ENCODE data around the gene PPP1R8. TPM values are rescaled to one million over a fixed set of nuclear protein-coding genes. Genes with fewer than 3 reads are reported as not detected.

Gene PPP1R8
- total RNA-seq, 4 donors from 2014 or later: 33.2 to 51.6 (median 42.0) TPM

DNA sequence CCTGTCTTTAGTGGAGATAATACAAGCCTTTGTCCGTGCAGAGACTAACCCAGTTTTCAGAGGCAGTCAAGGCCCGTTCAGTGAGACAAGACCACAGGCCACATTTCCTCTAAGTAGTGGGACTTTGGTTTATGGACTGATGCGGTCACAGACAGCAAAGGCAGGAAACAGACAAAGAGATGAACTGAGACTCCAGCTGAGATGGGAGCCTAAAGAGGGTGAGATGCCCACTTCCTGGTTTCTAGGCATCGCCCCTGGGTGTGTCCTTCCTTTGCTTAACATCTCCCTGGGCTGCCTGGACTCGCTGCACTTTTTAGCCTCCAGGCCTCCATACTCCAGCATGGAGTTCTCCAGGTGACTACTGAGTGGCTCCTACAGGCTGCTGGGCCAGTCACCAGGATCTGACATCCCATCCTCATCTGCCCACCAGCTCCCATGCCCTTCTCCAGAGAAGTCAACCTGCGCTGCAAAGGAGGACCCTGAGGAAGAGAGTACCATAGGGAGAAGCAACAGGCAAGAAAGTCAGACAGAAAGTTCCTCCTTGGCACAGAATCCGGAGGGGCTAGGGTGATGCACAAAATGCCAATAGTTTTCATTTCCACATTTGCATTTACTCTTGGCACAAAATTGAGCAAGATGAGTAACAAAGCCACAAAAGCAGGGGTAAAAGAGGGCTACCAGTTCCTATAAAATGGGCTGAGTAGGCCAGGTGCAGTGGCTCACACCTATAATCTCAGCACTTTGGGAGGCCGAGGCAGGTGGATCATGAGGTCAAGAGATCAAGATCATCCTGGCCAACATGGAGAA lies 56.8 kb downstream of the PPP1R8 start:
- TF ChIP-seq, protein P1, sequence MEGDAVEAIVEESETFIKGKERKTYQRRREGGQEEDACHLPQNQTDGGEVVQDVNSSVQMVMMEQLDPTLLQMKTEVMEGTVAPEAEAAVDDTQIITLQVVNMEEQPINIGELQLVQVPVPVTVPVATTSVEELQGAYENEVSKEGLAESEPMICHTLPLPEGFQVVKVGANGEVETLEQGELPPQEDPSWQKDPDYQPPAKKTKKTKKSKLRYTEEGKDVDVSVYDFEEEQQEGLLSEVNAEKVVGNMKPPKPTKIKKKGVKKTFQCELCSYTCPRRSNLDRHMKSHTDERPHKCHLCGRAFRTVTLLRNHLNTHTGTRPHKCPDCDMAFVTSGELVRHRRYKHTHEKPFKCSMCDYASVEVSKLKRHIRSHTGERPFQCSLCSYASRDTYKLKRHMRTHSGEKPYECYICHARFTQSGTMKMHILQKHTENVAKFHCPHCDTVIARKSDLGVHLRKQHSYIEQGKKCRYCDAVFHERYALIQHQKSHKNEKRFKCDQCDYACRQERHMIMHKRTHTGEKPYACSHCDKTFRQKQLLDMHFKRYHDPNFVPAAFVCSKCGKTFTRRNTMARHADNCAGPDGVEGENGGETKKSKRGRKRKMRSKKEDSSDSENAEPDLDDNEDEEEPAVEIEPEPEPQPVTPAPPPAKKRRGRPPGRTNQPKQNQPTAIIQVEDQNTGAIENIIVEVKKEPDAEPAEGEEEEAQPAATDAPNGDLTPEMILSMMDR (IDR thresholded peaks at IDR 0.05): no peak
- TF ChIP-seq POLR2A (IDR thresholded peaks at IDR 0.05; ENCODE audit: low read depth) (no peak), EP300 (IDR thresholded peaks at IDR 0.05) (no peak), POLR2AphosphoS5 (IDR thresholded peaks at IDR 0.05) (no peak)
- no peaks in the 10 kb centered on the region for H3K9me3 ChIP-seq
- 85% methylated on average over 7 of the region's 8 CpGs for WGBS
- H3K27me3 ChIP-seq: no peaks in the 10 kb centered on the region
- H3K4me3 ChIP-seq: no peak overlapping the region
- intact Hi-C loops (cut with DNase I): no loop called here
- H3K4me1 ChIP-seq: no peaks in the 10 kb centered on the region
- peak overlapping the region in 3 of 4 donors; percentile 27 to 30 (median 28) for H3K27ac ChIP-seq (replicated peaks in 1 of 4)
- peaks cover 13 to 56% (median 31%) of the 10 kb centered on the region in 4 donors for H3K36me3 ChIP-seq
- DNase-seq (ENCODE audit: extremely low spot score): no peak

DNA sequence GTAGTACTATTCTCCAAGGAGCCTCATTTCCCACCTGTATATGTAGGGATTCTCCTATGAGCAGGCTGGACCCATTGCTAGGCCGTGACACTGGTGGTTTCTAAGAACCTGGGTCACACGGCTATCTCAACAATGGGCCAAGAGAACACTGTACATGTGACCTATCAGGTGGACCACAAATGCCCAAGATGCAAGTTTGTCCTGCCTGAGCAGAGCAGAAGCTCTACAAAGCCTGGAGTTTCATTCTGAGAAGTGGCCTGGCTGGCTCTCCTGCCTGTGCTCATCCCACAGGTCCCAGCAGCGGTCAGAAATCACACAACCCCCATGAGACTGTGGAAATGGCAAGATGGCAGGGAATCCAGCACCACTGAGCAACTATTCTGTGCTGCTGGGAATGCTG lies 58.9 kb downstream of the PPP1R8 start:
- no peaks in the 10 kb centered on the region for H3K27me3 ChIP-seq
- DNase-seq (ENCODE audit: extremely low spot score): no peak
- WGBS: 85% methylated on average over 2 of the region's 3 CpGs
- H3K27ac ChIP-seq (replicated peaks in 1 of 4): no peak overlapping the region
- H3K4me3 ChIP-seq: no peak overlapping the region
- no peaks in the 10 kb centered on the region for H3K9me3 ChIP-seq
- H3K36me3 ChIP-seq: peaks cover 34 to 68% (median 52%) of the 10 kb centered on the region in 4 donors
- no peak for TF ChIP-seq POLR2A (IDR thresholded peaks at IDR 0.05; ENCODE audit: low read depth)
- TF ChIP-seq EP300 (IDR thresholded peaks at IDR 0.05): no peak
- TF ChIP-seq, protein P1 (IDR thresholded peaks at IDR 0.05): no peak
- TF ChIP-seq POLR2AphosphoS5 (IDR thresholded peaks at IDR 0.05): no peak
- H3K4me1 ChIP-seq: no peaks in the 10 kb centered on the region
- intact Hi-C loops (cut with DNase I): no loop called here

DNA sequence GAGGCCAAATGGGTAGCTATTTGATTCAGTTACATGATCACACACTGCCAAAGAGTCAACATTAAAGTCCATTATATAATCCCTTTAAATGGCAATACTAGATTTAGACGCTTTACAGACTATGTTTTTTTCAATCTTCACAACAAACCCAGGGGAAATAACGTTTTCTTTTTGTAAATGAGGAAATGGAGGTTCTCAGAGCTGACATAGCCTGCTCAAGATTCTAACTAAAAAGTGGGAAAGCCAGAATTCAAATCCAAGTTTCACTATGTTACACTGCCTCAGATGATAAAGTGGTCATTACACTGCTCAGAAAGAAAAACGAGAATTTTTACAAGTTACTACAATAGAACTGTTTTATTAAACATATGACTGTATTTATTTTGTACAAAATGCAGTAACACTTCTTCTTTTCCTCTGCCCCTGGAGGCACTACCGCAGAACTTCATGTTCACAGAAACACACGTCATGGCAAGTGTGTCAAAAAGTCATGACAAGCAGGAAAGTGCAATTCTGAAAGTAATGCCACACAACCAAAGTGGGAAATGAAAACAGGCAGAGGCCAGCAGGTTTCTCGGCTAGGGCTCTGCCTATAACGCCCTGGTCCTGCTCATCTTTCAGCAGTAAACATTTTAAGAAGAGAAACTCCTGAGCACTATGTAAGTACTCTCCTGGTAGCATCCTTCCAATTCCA lies 60.8 kb downstream of the PPP1R8 start:
- H3K27ac ChIP-seq (replicated peaks in 1 of 4): peak overlapping the region; percentile 1 to 62 (median 17)
- WGBS: 66% methylated on average over 7 of the region's 7 CpGs
- no peak overlapping the region for H3K4me3 ChIP-seq
- peaks cover 52 to 86% (median 68%) of the 10 kb centered on the region in 4 donors for H3K36me3 ChIP-seq
- no peak for DNase-seq (ENCODE audit: extremely low spot score)
- no peaks in the 10 kb centered on the region for H3K27me3 ChIP-seq
- TF ChIP-seq, protein P1 (IDR thresholded peaks at IDR 0.05): no peak
- TF ChIP-seq POLR2AphosphoS5 (IDR thresholded peaks at IDR 0.05) (peak; percentile 31 to 43), EP300 (IDR thresholded peaks at IDR 0.05) (peak; percentile 23)
- no peaks in the 10 kb centered on the region for H3K9me3 ChIP-seq
- intact Hi-C loops (cut with DNase I): no loop called here
- H3K4me1 ChIP-seq: no peaks in the 10 kb centered on the region

DNA sequence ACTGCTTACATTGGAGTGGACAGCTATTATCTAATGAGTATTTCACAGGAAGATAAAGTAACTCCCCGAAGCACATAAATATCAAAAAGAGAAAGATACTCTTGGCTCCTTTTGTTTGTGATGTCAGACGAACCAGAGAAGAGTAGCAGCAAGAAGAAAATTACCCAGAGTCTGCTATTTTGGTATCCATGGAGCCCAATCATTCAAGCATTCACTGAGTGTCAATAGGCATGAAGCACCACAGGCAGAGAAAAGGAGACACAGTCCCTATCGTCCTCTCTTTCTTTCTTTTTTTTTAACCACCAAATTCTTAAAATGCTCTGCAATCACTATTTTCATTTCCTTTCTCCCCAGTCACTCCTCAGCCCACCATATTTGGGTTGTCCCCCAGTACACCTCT lies 63.9 kb downstream of the PPP1R8 start:
- TF ChIP-seq, protein P1 (IDR thresholded peaks at IDR 0.05): no peak
- TF ChIP-seq POLR2AphosphoS5 (IDR thresholded peaks at IDR 0.05): no peak
- no peak for TF ChIP-seq EP300 (IDR thresholded peaks at IDR 0.05)
- no peak for TF ChIP-seq POLR2A (IDR thresholded peaks at IDR 0.05; ENCODE audit: low read depth)
- Histone ChIP-seq H3K4me1 (no peaks in the 10 kb centered on the region), H3K27ac (replicated peaks in 1 of 4) (no peak overlapping the region), H3K9me3 (no peaks in the 10 kb centered on the region), H3K36me3 (peaks cover 66 to 92% (median 74%) of the 10 kb centered on the region in 4 donors), H3K4me3 (no peak overlapping the region), H3K27me3 (no peaks in the 10 kb centered on the region)
- 83% methylated on average over 3 of the region's 3 CpGs for WGBS
- DNase-seq (ENCODE audit: extremely low spot score): no peak
- intact Hi-C loops (cut with DNase I): no loop called here

Small RNAs within 50 kb of the gene (small RNA-seq; reads per million reads assigned to genes)
- gene RNU6-1245P (0 reads per million in 3 donors), gene SCARNA1 (13.4 to 16.9 (median 16.3) reads per million in 3 donors)

Other genes starting within 250 kb of the PPP1R8 start
- gene AHDC1, start 226.6 kb upstream of the PPP1R8 start, total RNA-seq: 10 to 100 TPM; 14.7 to 54.3 (median 35.4) TPM
- 10 to 100 TPM; 12.0 to 32.1 (median 12.6) TPM for gene FGR, start 195.6 kb upstream of the PPP1R8 start, total RNA-seq
- 10 to 100 TPM; 33.2 to 86.3 (median 70.2) TPM for gene IFI6, start 158.6 kb upstream of the PPP1R8 start, total RNA-seq
- 10 to 100 TPM; 15.6 to 17.4 (median 16.6) TPM for gene FAM76A, start 104.8 kb upstream of the PPP1R8 start, total RNA-seq
- 10 to 100 TPM; 44.0 to 76.7 (median 56.1) TPM for gene STX12, start 57.6 kb upstream of the PPP1R8 start, total RNA-seq
- gene THEMIS2, start 41.8 kb downstream of the PPP1R8 start, total RNA-seq: 10 to 100 TPM in 3 of 4 donors, 1 to 10 TPM in 1; 9.6 to 36.4 (median 24.6) TPM
- 10 to 100 TPM; 21.2 to 41.5 (median 30.6) TPM for gene RPA2, start 83.8 kb downstream of the PPP1R8 start, total RNA-seq
- gene SMPDL3B, start 104.2 kb downstream of the PPP1R8 start, total RNA-seq: under 1 TPM in 2 of 4 donors, not detected in 2; 0.23 to 0.58 TPM
- 10 to 100 TPM in 1 of 4 donors, 1 to 10 TPM in 3; 4.1 to 12.2 (median 6.8) TPM for gene XKR8, start 129.2 kb downstream of the PPP1R8 start, total RNA-seq